Activated T-cell treated with anti-CD3 and anti-CD28 coated beads for 4 hours (primary cell): Measurements from ENCODE around the gene CCDC192.
"Not testable (repeated sequence)": the region's sequence is repeated elsewhere in the genome, so short reads cannot be mapped to it uniquely, and the experiment has no call there.

Experiments used
- DNase-seq: peaks from one replicate; pipeline ENCODE4 v3.0.0-alpha.2; 2020

CCDC192 gene

DNA sequence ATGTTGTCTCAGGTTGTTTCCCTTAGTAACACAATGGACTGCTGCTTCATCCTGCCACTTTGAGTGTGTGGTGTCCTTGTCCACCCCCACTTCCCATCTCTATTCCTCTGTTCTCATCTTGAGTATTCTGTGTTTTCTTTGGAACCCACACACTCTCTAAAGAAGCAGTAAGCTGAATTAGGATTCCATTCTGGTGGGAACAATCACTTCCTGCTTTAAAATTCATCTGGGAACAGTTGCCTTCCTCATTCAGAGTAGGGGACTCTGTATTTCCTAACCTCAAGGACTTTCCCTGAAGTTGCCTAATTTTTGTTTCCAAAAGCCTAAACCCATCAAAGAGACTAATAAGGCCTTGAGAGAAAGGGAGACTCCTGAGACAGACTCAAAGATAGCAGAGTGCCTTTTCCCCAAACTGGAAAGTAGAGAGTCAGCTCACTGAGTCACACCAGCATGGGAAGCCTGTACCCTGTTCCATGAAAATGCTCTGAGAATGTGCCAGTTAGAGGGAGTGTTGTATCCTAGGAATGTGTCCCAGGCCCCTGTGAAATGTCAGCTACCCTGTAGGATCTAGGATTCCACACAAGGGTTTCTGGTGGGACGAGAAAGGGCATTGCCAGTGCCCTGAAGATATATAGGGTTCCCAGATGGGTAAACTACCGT is 63.6 kb downstream of the CCDC192 start:
- DNase-seq: no peak

DNA sequence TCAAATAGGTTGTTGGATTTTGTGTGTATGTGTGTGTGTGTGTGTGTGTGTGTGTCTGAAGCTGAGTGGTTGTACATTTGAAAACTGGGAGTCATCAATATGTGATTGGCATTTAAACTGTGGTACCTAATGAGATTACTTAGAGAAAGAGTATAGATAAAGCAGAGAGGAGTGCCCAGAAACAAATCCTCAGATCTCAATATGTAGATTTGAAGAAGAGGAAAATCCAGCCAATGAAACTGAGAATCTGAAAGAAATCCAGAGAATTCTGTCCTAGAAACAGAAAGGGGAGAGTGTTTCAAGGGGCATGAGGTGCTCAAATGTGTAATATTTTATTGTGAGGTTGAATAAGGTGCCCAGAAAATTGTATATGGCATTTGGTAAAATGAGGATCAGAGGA is 66.2 kb downstream of the CCDC192 start:
- no peak for DNase-seq

DNA sequence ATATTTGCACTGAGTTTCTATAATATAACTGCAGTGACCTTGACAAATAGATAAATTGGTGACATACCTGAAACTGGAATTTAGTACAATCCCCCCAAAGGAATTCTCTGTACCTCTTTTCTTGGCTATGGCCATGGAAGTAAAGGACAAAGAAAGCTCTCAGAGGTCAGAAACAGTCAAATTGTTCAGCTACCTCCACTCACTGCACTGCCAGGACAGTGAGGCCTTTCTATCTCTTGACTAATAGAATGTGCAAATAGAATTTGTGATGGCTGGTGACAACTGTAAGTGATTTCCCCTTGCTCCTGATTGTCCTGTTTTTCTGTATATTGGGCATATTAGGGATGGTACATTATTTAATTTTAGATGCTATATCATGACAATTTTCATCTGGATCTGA is 67.1 kb downstream of the CCDC192 start:
- no peak for DNase-seq

DNA sequence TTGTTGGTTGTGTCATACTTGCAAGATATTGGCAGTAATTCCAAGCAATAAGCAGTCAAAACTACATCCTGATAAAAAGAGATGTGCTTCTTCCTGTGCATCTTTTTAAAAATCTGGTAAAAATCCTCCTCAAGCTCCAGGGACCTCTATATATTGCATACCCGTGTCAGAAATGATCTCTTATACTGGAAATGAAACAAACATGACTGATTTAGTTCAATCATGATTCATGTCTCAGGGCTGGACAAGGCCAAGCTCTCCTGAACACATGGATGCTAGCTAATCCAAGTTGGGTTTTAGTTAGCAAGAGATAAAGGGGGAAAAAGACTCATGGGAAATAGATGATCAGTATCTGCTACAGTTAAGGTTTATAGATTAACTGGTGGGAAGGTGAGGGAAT is 69.3 kb downstream of the CCDC192 start:
- DNase-seq: no peak

DNA sequence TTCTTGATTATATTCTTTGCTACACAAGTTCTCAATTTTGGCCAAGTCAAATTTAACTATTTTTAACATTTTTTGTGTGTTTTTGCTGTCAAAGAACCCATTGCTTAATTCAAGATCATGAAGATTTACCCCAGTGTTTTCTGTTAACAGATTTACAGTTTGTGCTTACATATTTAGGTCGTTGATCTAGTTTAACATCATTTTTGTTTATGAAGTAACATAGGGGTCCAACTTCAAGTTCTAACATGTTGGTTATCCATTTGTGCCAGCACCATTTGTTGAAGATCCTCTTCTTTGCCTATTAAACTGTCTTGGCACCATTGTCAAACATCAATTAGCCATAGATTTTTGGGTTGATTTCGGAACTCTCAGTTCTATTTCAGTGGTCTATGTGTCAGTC is 71.0 kb downstream of the CCDC192 start:
- DNase-seq: no peak

DNA sequence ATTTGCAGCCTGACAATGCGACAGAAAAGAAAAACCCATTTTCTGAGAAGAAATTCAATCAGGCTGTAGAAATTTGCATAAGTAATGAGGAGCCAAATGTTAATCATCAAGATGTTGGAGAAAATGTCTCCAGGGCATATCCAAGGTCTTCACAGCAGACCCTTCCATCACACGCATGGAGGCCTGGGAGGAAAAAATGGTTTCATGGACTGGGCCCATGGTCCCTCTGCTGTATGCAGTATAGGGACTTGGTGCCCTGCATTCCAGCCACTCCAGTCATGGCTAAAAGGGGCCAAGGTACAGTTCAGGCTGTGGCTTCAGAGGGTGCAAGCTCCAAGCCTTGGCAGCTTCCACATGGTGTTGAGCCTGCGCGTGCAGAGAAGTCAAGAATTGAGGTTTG is 73.3 kb downstream of the CCDC192 start:
- no peak for DNase-seq

DNA sequence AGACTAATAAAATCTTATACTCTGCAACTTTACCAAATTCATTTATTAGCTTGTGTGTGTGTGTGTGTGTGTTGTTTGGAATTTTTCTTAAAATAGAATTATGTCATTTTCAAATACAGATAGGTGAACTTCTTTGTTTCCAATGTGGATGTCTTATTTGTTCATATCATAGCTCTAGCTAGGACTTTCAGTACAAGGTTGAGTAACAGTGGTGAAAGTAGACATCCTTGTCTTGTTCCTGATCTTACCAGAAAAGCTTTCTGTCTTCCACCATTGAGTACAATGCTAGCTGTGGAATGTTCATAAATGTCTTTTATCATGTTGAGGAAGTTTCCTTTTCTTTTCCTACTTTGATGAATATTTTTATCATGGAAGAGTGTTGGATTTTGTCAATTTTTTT is 74.8 kb downstream of the CCDC192 start:
- no peak for DNase-seq

DNA sequence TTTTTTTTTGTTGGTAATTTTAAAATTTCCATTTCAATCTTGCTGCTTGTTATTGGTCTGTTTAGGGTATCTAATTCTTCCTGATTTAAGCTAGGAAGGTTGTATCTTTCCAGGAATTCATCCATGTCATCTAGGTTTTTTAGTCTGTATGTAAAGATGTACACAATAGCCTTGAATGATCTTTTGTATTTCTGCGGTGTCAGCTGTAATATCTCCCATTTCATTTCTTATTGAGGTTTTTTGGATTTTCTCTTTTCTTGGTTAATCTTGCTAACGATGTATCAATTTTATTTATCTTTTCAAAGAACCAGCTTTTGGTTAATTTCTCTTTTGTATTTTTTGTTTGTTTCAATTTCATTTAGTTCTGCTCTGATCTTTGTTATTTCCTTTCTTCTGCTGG is 79.3 kb downstream of the CCDC192 start:
- not testable (repeated sequence) for DNase-seq

DNA sequence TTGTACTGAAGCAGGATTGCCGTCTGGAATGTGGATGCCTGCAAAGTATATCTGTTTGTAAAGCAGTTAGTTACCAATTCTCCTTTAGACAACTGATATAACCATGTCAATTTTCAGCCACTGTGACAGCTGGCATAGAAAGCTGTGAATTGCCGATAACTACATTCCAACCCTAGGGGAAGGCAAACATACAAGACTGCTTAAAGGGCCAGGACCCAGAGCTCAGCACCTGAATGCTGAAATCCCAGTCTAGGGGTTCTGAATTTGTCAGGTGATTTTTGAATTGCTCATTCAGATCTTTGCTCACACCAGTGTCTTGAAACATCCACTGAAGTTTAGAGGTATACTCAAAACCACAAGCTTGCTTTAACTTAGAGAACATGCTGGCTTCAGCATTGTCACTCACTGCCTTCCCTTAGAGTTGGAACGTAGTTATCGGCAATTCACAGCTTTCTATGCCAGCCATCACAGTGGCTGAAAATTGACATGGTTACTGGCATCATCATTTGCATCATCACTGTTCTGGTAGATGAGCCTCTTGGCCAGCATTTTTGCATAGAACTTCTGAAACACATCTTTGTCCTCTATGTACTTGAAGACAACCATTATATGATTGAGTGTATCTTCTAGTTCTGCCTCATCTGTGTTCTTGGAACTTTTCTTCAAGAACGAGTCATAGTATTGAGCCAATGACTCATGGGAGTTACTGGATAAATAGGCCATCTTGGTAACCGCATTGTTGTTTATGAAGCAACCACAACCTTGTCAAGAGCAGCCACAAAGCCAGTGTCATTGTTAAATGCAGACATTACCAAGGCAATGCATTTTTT is 82.1 kb downstream of the CCDC192 start:
- no peak for DNase-seq

DNA sequence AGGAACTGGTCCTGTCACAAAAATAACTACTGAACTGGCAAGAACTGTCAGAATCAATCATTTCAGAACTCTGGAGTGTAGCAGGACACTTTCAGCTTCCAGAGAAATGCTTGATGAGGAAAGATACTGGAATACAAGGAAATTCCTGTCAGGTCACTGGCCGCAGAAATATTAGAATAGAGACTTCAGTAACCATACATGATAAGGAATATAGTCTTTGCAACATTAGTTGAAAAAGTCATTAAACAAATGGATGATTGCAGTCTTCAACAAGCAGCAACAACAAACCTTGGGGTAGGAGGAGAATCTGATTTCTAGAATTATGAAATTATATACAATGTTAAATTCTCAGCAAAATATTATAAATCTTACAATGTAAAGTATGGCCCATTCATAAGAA is 88.2 kb downstream of the CCDC192 start:
- DNase-seq: no peak

DNA sequence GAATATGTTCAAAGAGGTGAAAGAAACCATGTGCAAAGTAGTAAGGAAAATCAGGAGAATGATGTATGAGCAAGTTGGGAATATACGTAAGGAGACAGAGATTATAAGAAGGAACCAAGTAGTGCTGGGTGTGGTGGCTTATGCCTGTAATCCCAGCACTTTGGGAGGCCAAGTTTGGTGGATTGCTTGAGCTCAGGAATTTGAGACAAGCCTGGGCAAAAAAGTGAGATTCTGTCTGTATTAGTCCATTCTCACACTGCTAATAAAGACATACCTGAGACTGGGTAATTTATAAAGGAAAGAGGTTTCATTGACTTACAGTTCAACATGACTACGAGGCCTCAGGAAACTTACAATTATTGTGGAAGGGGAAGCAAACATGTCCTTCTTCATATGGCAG is 88.7 kb downstream of the CCDC192 start:
- DNase-seq: not testable (repeated sequence)

DNA sequence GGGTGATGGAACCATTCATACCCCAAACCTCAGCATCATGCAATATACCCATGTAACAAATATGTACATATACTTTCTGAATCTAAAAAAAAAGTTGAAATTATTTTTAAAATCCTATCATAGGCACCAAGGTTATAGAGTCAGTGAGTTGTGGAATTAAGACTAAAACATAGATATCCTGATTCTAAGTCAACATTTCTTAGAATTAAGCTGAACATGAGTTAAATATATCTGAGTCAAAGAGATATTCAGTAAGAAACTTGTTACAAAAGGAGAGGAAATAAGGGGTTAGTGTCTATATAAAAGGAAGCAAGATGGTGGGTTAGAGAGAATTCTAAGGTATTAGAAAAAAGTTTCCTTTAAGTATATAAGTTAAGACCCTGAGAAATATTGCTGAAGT is 89.9 kb downstream of the CCDC192 start:
- no peak for DNase-seq

DNA sequence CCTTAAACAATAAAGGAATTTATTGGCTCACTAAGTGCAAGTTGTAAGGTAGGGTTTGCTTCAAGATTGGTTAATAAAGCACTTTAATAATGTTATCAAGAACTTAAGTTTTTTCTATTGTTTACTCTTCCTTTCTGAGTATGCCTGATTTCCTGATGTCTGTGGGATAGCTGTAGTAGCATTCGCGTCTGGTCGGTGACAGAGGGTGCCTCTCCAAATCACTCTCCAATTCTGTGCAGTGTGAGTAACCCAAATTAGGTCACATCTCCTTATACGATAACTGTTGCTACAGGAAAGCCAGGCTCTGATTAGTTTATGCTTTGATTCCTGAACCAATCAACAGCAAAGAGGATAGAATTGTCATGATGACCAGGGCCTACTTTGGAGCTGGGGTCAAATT is 90.7 kb downstream of the CCDC192 start:
- DNase-seq: no peak

DNA sequence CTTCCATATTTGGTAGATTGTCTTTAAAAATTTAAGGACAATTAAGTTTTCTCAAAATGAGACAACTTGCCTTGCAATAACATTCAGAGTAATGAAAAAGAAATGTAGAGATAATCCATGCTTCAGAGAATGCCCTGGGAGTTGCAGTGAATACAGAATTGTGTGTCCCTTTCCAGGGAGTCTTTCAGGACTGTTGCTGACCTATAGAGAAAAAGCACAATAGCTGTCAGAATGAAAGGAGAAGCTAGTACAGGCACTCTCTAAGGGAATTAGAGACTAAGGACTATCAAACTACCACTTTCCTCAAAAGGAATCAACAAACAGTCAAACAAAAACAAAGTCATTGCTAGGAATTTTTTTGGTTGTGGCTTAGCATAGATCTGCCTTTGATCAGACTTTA is 93.0 kb downstream of the CCDC192 start:
- DNase-seq: no peak

DNA sequence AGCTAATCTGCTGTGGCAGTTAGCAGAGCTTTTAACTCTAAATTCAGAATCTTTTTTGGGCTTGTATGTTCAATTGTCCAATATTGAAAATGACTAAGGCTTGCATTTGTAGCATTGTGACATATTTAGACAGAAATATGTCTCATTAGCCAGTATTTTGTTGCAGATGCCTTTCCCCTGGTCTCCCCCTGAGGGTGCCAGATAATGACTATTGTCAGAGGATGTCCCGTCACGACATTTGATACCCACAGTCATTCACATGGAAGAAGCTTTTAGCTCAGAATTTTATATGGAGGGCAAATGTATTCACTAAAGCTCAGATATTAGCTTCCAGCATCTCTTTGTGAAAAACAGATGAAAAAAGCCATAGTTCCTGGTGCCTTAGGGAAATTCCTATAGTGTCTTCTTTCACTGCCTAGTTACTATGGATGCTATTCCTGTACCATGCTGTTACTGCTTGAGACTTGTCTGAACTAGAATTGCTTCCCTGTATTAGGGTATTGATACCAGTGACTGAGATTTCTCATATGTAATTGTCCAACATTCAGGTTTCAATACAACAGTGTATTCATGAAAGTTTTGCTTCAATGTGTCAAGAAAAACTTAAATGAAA is 96.2 kb downstream of the CCDC192 start:
- no peak for DNase-seq

DNA sequence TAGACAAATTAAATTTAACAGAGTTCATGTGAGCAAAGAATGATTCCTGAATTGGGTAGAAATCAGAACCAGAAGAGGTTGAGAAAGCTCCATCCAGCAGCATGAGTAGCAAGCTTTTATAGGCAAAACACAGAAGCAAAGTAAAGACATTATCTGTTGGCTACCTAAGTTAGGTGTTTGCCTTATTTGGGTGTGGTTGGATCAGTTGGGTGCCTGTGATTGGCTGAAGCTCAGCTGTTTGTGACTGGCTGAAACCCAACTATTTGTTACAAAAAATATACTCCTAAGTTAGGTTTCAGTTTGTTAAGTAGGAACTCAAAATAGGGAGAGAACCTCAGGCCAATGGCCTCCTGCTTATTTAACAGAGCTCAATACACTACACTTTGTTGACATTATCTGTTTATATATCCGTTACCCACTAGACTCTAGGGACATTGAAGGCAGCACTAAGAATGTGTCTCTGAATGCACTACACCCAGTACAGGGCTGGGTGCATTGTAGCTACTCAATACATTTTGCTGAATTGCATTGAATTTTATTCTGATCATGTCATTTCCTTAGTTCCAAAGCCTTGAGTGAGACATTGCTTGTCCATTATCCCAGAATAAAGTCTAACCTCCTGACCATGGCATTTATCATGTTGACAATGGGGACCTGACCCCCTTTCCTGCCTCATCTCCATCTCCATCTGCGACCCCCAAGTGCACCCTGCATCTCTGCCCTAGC is 98.7 kb downstream of the CCDC192 start:
- no peak for DNase-seq

DNA sequence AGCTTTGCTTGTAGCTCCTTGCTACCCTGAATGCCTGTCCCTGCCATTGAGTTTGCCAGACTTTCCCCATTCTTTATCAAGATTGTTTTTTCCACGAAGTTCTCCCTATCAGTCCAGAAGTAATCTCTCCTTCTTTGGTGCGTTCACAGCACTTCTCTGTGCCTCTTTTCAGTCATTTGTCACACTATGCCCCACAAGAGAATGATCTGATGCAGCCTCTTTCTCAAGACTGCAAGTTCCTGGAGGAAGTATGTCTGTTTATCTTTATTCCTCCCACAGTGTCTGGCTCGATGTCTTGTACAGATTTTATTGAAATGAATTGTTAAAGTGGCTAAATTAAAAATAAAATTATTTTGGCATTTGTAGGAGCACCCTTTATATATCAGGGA is 99.3 kb downstream of the CCDC192 start:
- DNase-seq: no peak

DNA sequence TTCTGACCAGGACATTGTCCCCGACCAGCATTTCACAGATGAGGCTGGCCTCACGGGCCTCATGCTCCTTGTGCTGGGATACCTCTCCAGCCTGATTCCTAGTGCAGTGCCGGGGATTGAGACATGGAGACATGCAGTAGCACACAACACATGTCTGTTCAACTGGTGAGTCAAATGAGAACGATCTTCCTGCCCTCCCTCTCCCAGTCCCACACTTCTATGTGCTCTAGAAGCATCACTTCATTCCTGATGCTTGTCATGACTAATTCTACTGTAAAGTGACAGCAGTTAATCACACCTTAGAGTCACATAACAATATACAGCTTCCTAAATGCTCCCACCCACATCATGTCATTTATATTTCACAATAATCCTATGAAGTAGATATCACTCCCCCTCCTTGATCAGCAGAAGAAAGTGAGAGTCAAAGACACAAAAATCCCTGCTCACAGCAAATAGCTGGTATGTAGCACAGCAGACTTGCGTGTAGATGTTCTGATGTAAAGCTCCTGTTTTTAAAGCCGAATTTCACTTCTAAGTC is 101.8 kb downstream of the CCDC192 start:
- no peak for DNase-seq

DNA sequence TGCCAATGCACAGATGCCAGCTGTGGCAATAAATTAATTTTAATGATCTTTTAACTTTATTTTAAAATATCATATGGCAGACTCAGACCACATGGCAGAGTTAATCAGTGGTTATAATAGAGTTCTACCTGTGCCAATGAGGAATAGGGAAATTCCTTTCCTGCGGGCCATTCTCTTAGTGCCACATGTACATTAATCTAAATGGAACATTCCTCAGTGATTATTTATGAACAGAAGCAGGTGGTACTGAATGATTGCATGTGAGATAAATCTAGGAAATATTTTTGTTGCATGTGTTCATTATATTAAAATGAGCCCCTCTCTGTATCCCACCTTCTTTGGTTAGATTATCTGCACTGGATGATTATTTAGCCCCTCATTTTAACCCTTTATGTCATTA is 102.3 kb downstream of the CCDC192 start:
- no peak for DNase-seq

DNA sequence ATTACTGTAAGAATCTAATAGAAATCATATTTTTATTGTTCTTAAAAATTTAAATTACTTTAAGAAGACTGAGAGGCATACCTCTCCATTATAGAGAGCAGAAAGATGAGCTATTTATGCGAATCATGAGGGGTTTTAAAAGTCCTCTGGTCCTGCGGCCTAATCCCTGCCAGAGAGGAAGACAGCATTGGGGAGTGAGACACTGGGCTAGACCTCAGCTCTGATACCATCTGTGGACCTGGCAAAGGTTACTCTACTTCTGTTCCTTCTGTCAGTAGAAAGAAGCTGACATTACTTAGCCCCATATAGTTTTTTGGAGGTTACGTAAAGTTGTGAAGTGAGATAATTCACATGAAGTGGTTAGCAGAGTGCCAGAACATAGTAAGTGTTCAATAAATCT is 103.6 kb downstream of the CCDC192 start:
- no peak for DNase-seq

DNA sequence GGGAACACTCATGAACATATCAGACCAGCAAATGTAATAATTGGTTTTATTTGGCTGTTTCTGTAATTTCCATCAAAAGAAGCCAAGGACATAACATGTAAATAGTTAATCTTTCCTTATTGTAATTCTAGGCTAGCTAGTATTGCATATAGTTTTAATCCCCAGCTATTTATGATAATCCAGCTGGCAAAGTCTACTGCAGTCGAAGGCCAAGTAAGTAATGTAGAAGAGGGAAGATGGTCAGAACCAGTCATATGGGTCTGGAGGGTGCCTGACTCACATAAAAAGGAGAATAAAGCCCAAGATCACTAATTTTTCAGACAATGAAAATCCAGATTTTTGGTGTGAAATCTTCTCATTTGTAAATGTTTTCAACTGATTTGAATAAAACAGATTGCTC is 106.3 kb downstream of the CCDC192 start:
- no peak for DNase-seq

DNA sequence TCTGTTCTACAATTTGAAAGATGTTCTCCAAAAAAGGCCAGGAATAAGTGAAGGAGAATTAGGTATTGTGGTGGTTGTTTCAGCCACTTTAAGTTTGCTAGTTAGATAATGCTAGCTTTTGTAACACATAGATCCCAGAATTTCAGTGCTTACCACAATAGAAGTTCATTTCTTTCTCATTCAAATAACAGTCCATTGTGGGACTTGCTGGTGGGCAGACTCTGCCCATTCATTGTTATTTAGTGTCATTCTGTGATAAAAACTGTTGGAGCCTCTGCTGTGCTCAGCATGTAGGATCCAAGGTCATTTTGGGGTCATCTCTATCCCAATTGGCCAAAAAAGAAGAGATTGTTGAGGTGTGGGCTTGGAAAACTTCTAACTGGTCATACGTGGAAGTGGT is 106.8 kb downstream of the CCDC192 start:
- no peak for DNase-seq
